SK-N-SH treated with all-trans-retinoic acid at 6 μM for 48 hours (cell line): ENCODE results near the gene GCNT4.

ENCODE experiments used
- CSDC2 ChIP-seq: fragments of 250-450 bp; sonication (Bioruptor Pico); IDR thresholded peaks from 2 replicates; pipeline ENCODE4 v1.5.0; 2020; ENCODE audit warnings: mild to moderate bottlenecking, moderate library complexity
- ESRRG ChIP-seq: fragments of 250-450 bp; sonication (Bioruptor Pico); IDR thresholded peaks from 2 replicates; pipeline ENCODE4 v1.6.1; 2021; ENCODE audit warnings: mild to moderate bottlenecking
- POU6F1 ChIP-seq: fragments of 250-450 bp; sonication (Bioruptor Pico); IDR thresholded peaks from 2 replicates; pipeline ENCODE4 v1.8.0; 2021; ENCODE audit warnings: low read depth, mild to moderate bottlenecking, moderate library complexity, borderline replicate concordance
- PPARA ChIP-seq: fragments of 250-450 bp; sonication (Bioruptor Pico); IDR thresholded peaks from 2 replicates; pipeline ENCODE4 v1.5.0; 2020; ENCODE audit warnings: mild to moderate bottlenecking, borderline replicate concordance
- ZNF8 ChIP-seq: fragments of 450-650 bp; formaldehyde crosslinking; IDR thresholded peaks from 2 replicates; pipeline ENCODE4 v1.5.0; 2020; ENCODE audit warnings: mild to moderate bottlenecking, moderate library complexity

- no peak for TF ChIP-seq PPARA (CRISPR knock-in tag)
- TF ChIP-seq POU6F1 = no peak
- no peak for TF ChIP-seq ZNF8 (CRISPR knock-in tag)
- no peak for TF ChIP-seq CSDC2 (CRISPR knock-in tag)
- no peak for TF ChIP-seq ESRRG (CRISPR knock-in tag)
Observed at GRCh38 chr5:75047356-75047755, 5.0 kb downstream of the GCNT4 start.
